GM19372 (cell line): ENCODE results near the gene QRICH1.

ENCODE experiments used
- ATAC-seq: cut with Tn5 transposase; IDR thresholded peaks from one replicate; pipeline ENCODE4 v1.9.1; 2021; ENCODE audit warnings: mild to moderate bottlenecking, low read depth, moderate library complexity; ENCODE audit not compliant: unreplicated experiment

Gene QRICH1

GRCh38 chr3:49120438-49121131 lies 26.7 kb upstream of the QRICH1 start, which contains the start of gene USP19:
Gene USP19, minus strand, starts transcription at chr3:49120823. Its CDS starts 1,678 bp downstream, at chr3:49119145.
- ATAC-seq, result peak; percentile 87

GRCh38 chr3:49120096-49120437 lies 26.2 kb upstream of the QRICH1 start:
- no peak for ATAC-seq

- no peak for ATAC-seq
Observed at GRCh38 chr3:49119439-49119838, 25.6 kb upstream of the QRICH1 start.

GRCh38 chr3:49119036-49119435 lies 25.2 kb upstream of the QRICH1 start:
- ATAC-seq, result no peak

GRCh38 chr3:49112262-49112661 lies 18.4 kb upstream of the QRICH1 start:
- ATAC-seq, result no peak

DNA sequence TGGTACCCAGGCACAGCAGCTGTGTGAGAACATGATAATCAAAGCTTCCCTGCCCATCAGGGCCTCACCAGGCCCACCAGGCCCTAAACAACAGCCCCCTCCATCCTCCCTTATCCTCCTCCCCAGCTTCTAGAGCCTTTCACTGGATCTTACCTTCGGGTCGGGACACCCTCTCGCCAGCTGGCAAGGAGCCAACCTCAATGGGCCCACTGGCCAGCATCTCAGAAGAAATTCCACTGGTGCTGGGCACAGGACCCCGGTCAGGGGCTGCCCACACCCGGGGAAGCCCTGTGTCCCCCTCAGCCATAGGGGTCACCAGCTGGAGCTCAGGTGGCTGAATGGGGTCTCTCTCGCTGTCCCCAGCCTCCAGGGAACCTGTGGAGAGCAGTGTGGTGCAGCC lies 17.5 kb upstream of the QRICH1 start:
- no peak for ATAC-seq

GRCh38 chr3:49110780-49111179 lies 16.9 kb upstream of the QRICH1 start:
- no peak for ATAC-seq

GRCh38 chr3:49108346-49108745 lies 14.5 kb upstream of the QRICH1 start:
- ATAC-seq, result no peak

DNA sequence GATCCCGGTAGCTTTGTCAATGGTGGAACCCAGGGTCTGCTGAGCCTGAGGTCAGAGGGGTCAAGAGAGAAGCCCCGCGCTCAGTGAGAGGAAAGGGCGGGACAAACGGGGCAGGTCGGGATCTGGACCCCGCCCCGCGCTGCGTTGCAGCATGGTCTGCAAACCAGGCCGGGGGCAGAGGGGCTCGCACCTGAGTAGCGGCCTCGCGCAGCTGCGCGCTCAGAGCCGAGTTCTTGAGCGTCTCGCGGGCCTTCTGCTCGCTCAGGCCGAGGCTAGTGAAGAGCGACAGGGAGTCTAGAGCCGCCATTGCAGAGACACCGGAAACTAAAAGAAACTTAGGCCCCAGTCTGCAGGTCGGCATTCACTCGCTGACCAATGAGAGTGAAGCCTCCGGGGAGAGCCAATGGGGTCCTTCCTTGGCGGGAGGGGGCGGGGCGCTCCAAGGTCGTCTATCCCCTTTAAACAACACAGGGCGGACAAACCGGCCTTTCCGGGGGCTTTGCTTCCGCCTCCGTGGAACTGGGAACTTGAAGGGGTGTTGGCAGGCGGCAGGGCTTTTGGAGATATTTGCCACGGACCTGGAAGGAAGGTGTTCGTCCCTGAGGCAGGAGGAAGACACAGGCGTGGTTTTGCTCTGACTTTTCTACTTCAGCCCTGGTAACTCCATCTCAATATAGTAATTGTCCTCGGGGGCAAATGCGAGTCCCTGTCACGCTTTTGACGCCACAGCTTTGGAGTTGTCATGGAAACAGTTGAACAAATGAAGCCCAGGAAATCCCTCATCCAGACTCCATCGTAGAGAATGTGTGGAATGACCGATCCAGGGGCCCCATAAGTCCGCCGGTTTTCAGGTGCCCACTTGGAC lies 10.8 kb upstream of the QRICH1 start, which contains the start of gene QARS1:
Gene QARS1 (minus strand): TSS at position 331 of the 865 bp plus-strand sequence. CDS start 24 bp downstream, at position 307.
- ATAC-seq, result peak; percentile 88

DNA sequence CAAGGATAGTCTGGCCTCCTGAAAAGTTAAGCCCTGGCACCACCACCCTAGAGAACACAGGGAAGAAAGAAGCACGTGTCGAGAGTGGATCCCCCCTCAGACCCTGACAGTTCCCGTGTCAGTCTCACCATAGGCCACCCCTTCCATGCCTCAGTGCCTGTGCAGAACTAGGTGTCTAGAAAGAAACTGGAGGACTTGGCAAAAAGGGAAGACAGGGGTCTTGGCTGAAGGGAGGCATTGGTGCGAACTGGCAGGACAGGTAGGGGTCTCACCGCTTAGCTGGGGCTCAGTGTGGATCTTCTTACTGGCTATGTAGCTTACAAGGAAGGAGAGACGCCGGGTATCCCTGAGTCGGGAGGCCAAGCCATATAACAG lies 10.2 kb upstream of the QRICH1 start:
- ATAC-seq, result no peak

GRCh38 chr3:49100046-49100615 lies 6.3 kb upstream of the QRICH1 start:
- no peak for ATAC-seq

GRCh38 chr3:49098910-49099630 lies 5.2 kb upstream of the QRICH1 start:
- ATAC-seq, result no peak

GRCh38 chr3:49098429-49098828 lies 4.6 kb upstream of the QRICH1 start:
- ATAC-seq, result no peak

DNA sequence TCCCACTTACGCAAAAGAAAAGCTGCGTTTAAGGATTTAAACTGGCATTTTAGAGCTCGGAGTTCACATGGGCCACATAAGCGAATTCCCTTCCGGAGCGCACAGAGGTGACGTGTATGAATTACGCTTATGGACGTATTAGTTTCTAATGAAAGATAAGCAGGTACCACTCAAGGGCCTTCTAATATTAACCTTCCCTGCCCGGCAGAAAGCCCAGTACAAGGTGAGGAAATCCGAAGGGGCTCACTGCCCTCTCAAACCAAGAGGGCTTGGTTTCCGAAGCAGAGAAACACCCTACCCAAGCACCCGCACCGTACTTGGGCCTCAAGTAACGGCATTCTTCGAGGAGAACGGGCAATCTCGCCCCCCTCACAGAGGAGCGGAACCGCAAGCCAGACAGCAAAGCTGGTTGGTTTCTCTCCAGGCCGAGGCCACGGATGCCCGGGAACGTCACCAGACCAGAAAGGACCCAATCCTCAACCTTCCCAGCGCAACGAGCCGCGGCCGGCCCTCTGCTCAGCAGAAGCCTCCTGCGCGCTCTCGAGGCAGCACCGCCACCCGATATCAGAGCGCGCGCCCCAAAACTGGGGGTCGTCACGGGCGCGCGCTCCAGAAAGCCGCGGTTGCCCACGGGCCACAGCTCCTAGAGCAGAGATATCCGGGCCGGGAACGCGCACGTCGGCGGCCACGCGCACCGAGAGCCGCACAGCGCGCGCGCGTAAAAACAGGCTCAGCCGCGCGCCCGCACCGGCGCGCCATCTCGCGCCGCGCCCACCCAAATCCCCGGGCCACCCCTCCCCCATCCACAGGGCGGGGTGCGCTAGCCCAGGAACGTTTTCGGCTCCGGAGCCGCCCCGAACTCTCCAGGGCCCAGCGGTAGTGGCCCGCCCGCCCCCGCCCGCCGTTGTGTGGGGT lies 676 bp downstream of the QRICH1 start:
- ATAC-seq, result peak; percentile 37

DNA sequence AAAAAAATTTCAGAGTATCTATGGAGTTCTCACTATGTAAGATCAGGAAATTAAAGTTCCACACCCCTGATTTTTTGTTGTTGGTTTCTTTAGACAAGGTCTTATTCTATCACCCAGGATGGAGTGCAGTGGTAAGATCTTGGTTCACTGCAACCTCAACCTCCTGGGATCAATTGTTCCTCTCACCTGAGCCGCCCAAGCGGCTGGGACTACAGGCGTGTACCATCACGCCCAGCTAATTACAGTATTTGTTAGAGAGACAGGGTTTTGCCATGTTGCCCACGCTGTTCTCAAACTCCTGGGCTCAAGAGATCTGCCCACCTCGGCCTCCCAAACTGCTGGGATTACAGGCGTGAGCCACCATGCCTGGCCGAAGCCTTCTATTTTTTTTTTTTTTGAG lies 12.4 kb downstream of the QRICH1 start:
- no peak for ATAC-seq

DNA sequence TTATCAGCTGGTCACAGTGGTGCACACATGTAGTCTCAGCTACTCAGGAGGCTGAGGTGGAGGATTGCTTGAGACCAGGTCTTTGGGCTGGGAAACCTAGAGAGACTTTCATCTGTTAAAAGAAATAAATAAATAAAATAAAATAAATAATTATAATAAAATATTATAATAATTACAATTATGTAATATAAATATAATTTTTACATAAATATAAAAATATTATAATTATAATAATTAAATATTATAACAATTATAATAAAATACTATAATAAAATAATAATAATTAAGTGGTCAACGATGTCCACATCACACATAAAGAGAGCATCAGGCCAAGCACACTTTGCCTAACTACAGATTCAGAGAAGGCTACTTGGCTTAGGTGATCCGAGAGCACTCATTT lies 14.6 kb downstream of the QRICH1 start:
- no peak for ATAC-seq

GRCh38 chr3:49076646-49077045 lies 17.2 kb downstream of the QRICH1 start:
- no peak for ATAC-seq

GRCh38 chr3:49076116-49076515 lies 17.8 kb downstream of the QRICH1 start:
- ATAC-seq, result no peak

DNA sequence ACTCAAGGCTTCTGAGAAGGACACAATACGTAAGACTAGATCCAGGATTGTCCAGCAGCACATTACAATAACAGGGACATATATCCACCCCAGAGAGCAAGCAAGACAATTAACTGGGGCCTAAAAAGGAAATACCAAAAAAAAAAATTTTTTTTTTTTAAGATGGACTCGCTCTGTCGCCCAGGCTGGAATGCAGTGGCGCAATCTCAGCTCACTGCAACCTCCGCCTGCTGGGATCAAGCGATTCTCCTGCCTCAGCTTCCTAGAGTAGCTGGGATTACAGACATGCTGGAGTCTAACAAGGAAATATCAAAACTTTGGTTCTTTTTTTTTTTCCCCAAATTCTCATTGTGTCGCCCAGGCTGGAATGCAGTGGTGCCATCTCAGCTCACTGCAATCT lies 35.9 kb downstream of the QRICH1 start:
- no peak for ATAC-seq

DNA sequence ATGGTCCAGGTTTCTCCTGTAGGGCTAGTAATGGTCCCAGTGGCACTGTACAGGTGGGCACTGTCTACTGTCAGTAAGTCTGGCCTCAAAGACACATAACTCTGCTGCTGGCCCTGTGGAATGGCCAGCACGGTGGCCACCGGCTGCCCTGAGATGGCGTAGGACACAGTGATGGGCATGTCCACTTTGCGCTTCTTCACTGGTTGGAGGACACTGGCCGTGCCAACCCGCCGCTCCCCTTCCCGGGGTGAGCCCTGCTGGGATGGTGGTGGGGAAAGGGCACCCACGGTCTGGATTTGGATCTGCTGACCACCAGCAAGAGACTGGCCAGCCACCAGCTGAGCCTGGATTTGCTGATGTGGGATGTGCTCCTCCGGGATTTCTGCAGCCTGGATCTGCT lies 36.6 kb downstream of the QRICH1 start:
- no peak for ATAC-seq
